SK-N-SH (cell line): Measurements from ENCODE around the gene ART1. TPM values are rescaled to one million over a fixed set of nuclear protein-coding genes. Genes with fewer than 3 reads are reported as not detected.

Source experiments
- CTCF ChIA-PET: fragments of 300-600, 350-600 bp; formaldehyde crosslinking; extraction: SDS; loops from one replicate; lab custom pipeline; 2021; lab: Yijun Ruan, JAX
- POLR2A ChIA-PET: fragments of 350-600 bp; sonication (Branson Sonifier 250); formaldehyde crosslinking; extraction: SDS; loops from one replicate; lab custom pipeline; 2020; ENCODE audit warnings: antibody characterized with exemption, inconsistent platforms; lab: Yijun Ruan, JAX
- DNase-seq: peaks from one replicate; pipeline ENCODE4 v3.0.0; 2012
- H2AFZ ChIP-seq: fragments of 200-600 bp; sonication (generic); 2 replicates; pipeline ENCODE4 v1.8.1; 2016; ENCODE audit warnings: antibody characterized with exemption, mild to moderate bottlenecking, low read depth
- H3F3A ChIP-seq: fragments of 200-600 bp; sonication (generic); replicated peaks from 2 replicates; pipeline ENCODE3; 2016; ENCODE audit warnings: antibody characterized with exemption, mild to moderate bottlenecking; ENCODE audit not compliant: insufficient read depth
- H3K27ac ChIP-seq, 2 experiments: fragments of 200-500 bp in 1 of 2; fragments of 200-600 bp in 1 of 2; sonication (Bioruptor generic) in 1 of 2; sonication (generic), shearing (Covaris generic) in 1 of 2; 2 replicates each; pipeline versions ENCODE4 v1.5.1 to v1.6.1; 2014 to 2016; ENCODE audit warnings: low read depth in 2 of 2, inconsistent platforms in 1 of 2, low read length in 1 of 2, mild to moderate bottlenecking in 1 of 2, mixed read lengths in 1 of 2
- H3K27me3 ChIP-seq: fragments of 200-600 bp; sonication (generic), shearing (Covaris generic); 2 replicates; pipeline ENCODE4 v1.6.1; 2016; ENCODE audit warnings: mixed run types; ENCODE audit not compliant: insufficient read depth
- H3K36me3 ChIP-seq, 2 experiments: fragments of 200-500 bp in 1 of 2; fragments of 200-600 bp in 1 of 2; sonication (Bioruptor generic) in 1 of 2; sonication (generic) in 1 of 2; replicated peaks in 1 of 2; 2 replicates each; pipeline versions ENCODE3 to v1.5.1; 2014 to 2016; ENCODE audit warnings: low read length in 1 of 2, mild to moderate bottlenecking in 1 of 2; ENCODE audit not compliant: insufficient read depth in 2 of 2, control insufficient read depth in 1 of 2
- H3K4me1 ChIP-seq, 2 experiments: fragments of 200-500 bp in 1 of 2; fragments of 200-600 bp in 1 of 2; sonication (Bioruptor generic) in 1 of 2; sonication (generic), shearing (Covaris generic) in 1 of 2; 2 replicates each; pipeline versions ENCODE4 v1.5.1 to v1.6.1; 2014 to 2016; ENCODE audit warnings: low read depth in 1 of 2, low read length in 1 of 2, mixed run types in 1 of 2; ENCODE audit not compliant: insufficient read depth in 2 of 2, control insufficient read depth in 1 of 2
- H3K4me2 ChIP-seq: fragments of 200-600 bp; sonication (generic), shearing (Covaris generic); 2 replicates; pipeline ENCODE4 v1.6.1; 2017; ENCODE audit warnings: mixed run types
- H3K4me3 ChIP-seq, 2 experiments: fragments of 200-500 bp in 1 of 2; fragments of 200-600 bp in 1 of 2; sonication (Bioruptor generic) in 1 of 2; sonication (generic), shearing (Covaris generic) in 1 of 2; 2 replicates each; pipeline versions ENCODE4 v1.5.1 to v1.8.1; 2014 to 2016; ENCODE audit warnings: low read depth in 2 of 2, inconsistent platforms in 1 of 2, low read length in 1 of 2, mild to moderate bottlenecking in 1 of 2, mixed read lengths in 1 of 2, moderate library complexity in 1 of 2
- H3K79me2 ChIP-seq: fragments of 200-600 bp; sonication (generic); 2 replicates; pipeline ENCODE4 v1.8.1; 2017; ENCODE audit warnings: mild to moderate bottlenecking; ENCODE audit not compliant: insufficient read depth
- H3K9ac ChIP-seq: fragments of 200-600 bp; sonication (generic); 2 replicates; pipeline ENCODE4 v1.6.1; 2017; ENCODE audit warnings: mixed run types
- H3K9me2 ChIP-seq: fragments of 200-600 bp; sonication (generic); 2 replicates; pipeline ENCODE4 v1.6.1; 2017; ENCODE audit warnings: mixed run types
- H3K9me3 ChIP-seq: fragments of 200-600 bp; sonication (generic); 2 replicates; pipeline ENCODE4 v1.6.1; 2017; ENCODE audit warnings: mixed run types, mild to moderate bottlenecking, moderate library complexity
- H4K20me1 ChIP-seq: fragments of 200-600 bp; sonication (generic); 2 replicates; pipeline ENCODE4 v1.6.1; 2017; ENCODE audit warnings: mild to moderate bottlenecking, mixed run types; ENCODE audit not compliant: insufficient read depth
- CHD2 ChIP-seq: fragments of 150-350 bp; IDR thresholded peaks from 2 replicates; pipeline ENCODE4 v1.6.1; 2018; ENCODE audit warnings: low read length; ENCODE audit not compliant: partially characterized antibody
- ELF1 ChIP-seq: IDR thresholded peaks from 2 replicates; pipeline ENCODE4 v1.4.0; 2012
- FOSL2 ChIP-seq: IDR thresholded peaks from 2 replicates; pipeline ENCODE4 v1.4.0; 2012; ENCODE audit warnings: low read depth, mild to moderate bottlenecking, moderate library complexity, borderline replicate concordance
- FOXJ3 ChIP-seq: sonication (generic); formaldehyde crosslinking; IDR thresholded peaks from 2 replicates; pipeline ENCODE4 v1.5.1; 2020; ENCODE audit warnings: mild to moderate bottlenecking, missing genetic modification reagents
- GABPA ChIP-seq: IDR thresholded peaks from 2 replicates; pipeline ENCODE4 v1.4.0; 2012; ENCODE audit warnings: low read depth, mild to moderate bottlenecking
- IRF3 ChIP-seq: fragments of 150-350 bp; IDR thresholded peaks from 2 replicates; pipeline ENCODE4 v1.6.1; 2016; ENCODE audit warnings: mild to moderate bottlenecking, low read depth, low read length
- MEF2A ChIP-seq: IDR thresholded peaks from 2 replicates; pipeline ENCODE4 v1.4.0; 2012; ENCODE audit warnings: low read depth, borderline replicate concordance
- NRF1 ChIP-seq: IDR thresholded peaks from 2 replicates; pipeline ENCODE4 v1.6.1; 2012; ENCODE audit warnings: low read depth, mild to moderate bottlenecking, low read length
- PBX3 ChIP-seq: IDR thresholded peaks from 2 replicates; pipeline ENCODE4; 2012
- POLR2AphosphoS5 ChIP-seq: IDR thresholded peaks from 2 replicates; pipeline ENCODE4 v1.6.1; 2012; ENCODE audit warnings: low read depth, low read length
- RAD21 ChIP-seq: IDR thresholded peaks from 2 replicates; pipeline ENCODE4 v1.6.1; 2012; ENCODE audit warnings: mild to moderate bottlenecking, low read length
- RCOR1 ChIP-seq: fragments of 150-350 bp; IDR thresholded peaks from 2 replicates; pipeline ENCODE4 v1.6.1; 2017; ENCODE audit warnings: antibody characterized with exemption, low read length
- RFX5 ChIP-seq: IDR thresholded peaks from 2 replicates; pipeline ENCODE4 v1.6.1; 2012; ENCODE audit warnings: mild to moderate bottlenecking, improper control_type of control experiment, low read length
- RXRA ChIP-seq: IDR thresholded peaks from 2 replicates; pipeline ENCODE4 v1.4.0; 2012; ENCODE audit warnings: low read depth, mild to moderate bottlenecking, borderline replicate concordance
- SMC3 ChIP-seq: IDR thresholded peaks from 2 replicates; pipeline ENCODE4 v1.6.1; 2012; ENCODE audit warnings: low read depth, low read length, improper control_type of control experiment
- USF1 ChIP-seq: IDR thresholded peaks from 2 replicates; pipeline ENCODE4 v1.4.0; 2012; ENCODE audit warnings: low read depth, borderline replicate concordance
- USF2 ChIP-seq: fragments of 150-350 bp; IDR thresholded peaks from 2 replicates; pipeline ENCODE4 v1.6.1; 2017; ENCODE audit warnings: antibody characterized with exemption, low read length, low read depth, borderline replicate concordance
- YY1 ChIP-seq: IDR thresholded peaks from 2 replicates; pipeline ENCODE4 v1.4.0; 2012; ENCODE audit warnings: low read depth, mild to moderate bottlenecking
- ZBTB33 ChIP-seq: IDR thresholded peaks from 2 replicates; pipeline ENCODE4 v1.4.0; 2012; ENCODE audit warnings: low read depth, borderline replicate concordance
- WGBS: methylation state at CpG from one replicate; pipeline ENCODE4 v1.1.6; 2017; ENCODE audit warnings: low lambda C conversion rate; 5-methylcytosine and 5-hydroxymethylcytosine counted together
- polyA plus RNA-seq, 3 experiments: library from polyadenylated mRNA; depleted of rRNA; stranded (reverse); fragments of >200 nt; gene quantifications; 2 replicates each; pipeline ENCODE4 v1.2.3, GENCODE V29; 2012

The ART1 gene
- polyA plus RNA-seq, 1 of the 3 experiments (the other 2 are of a cell fraction) = not detected

- DNase-seq = no peak
- H3K4me2 ChIP-seq = no peak overlapping the region
- H3K4me3 ChIP-seq = no peak overlapping the region
- H3K27me3 ChIP-seq = no peaks in the 10 kb centered on the region
- TF ChIP-seq RCOR1 = no peak
- no peak for TF ChIP-seq CHD2
- TF ChIP-seq GABPA = no peak
- TF ChIP-seq ZBTB33 = no peak
- TF ChIP-seq YY1 = no peak
- TF ChIP-seq IRF3 = no peak
- TF ChIP-seq ELF1 = no peak
- no peak for TF ChIP-seq SMC3
- TF ChIP-seq FOXJ3 (CRISPR knock-in tag) = no peak
- TF ChIP-seq FOSL2 = no peak
- TF ChIP-seq RFX5 = no peak
- TF ChIP-seq PBX3 = no peak
- TF ChIP-seq NRF1 = no peak
- no peak for TF ChIP-seq RXRA
- no peak for TF ChIP-seq USF1
- TF ChIP-seq USF2 = no peak
- no peak for TF ChIP-seq POLR2AphosphoS5
- no peak for TF ChIP-seq MEF2A
- TF ChIP-seq RAD21 = no peak
- H3K9ac ChIP-seq = no peak overlapping the region
- no peak overlapping the region for H3K27ac ChIP-seq
- H3K9me3 ChIP-seq = no peaks in the 10 kb centered on the region
- ChIA-PET CTCF (interaction anchor here (0.9 to 2.1 kb wide), 2 partner anchors 18 to 22 kb away, joined by 3 to 9 read pairs; no protein-coding TSS in a partner anchor), POLR2A (no interaction called here)
- H3K9me2 ChIP-seq = no peaks in the 10 kb centered on the region
- H2AFZ ChIP-seq = no peak overlapping the region
- H4K20me1 ChIP-seq = no peaks in the 10 kb centered on the region
- H3K36me3 ChIP-seq = no peaks in the 10 kb centered on the region
- H3K79me2 ChIP-seq = no peaks in the 10 kb centered on the region
- H3F3A ChIP-seq = no peaks in the 10 kb centered on the region
- 51% methylated on average over 5 of the region's 5 CpGs for WGBS
- no peaks in the 10 kb centered on the region for H3K4me1 ChIP-seq
Observed at GRCh38 chr11:3632070-3632660, 12.8 kb upstream of the ART1 start.
